ENCODE results near the gene ANXA4.

The ANXA4 gene

GRCh38 chr2:69741575-69742321, at the start of gene ANXA4:
ANXA4 (plus strand) TSS chr2:69742134; CDS start chr2:69781566, 39,432 bp downstream.
- peak; percentile 88 for DNase-seq

- no peak for DNase-seq
Measured at GRCh38 chr2:69692424-69692823, 49.5 kb upstream of the ANXA4 start.

GRCh38 chr2:69693059-69693774, 48.7 kb upstream of the ANXA4 start:
- peak; percentile 68 for DNase-seq

GRCh38 chr2:69693775-69694450, 48.0 kb upstream of the ANXA4 start:
- DNase-seq = no peak

GRCh38 chr2:69694894-69695849, 46.8 kb upstream of the ANXA4 start:
- no peak for DNase-seq

DNA sequence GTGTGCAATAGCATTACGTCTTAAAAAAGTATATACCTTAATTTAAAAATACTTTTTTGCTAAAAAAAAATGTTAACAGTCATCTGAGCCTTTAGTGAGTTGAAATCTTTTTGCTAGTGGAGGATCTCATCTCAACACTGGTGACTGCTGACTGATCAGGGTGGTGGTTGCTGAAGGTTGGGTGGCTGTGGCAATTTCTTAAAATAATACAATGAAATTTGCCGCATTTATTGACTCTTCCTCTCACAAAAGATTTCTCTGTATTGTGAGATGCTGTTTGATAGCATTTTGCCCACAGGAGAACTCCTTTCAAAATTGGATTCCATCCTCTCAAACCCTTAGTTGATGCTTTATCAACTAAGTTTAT, 46.1 kb upstream of the ANXA4 start:
- no peak for DNase-seq

DNA sequence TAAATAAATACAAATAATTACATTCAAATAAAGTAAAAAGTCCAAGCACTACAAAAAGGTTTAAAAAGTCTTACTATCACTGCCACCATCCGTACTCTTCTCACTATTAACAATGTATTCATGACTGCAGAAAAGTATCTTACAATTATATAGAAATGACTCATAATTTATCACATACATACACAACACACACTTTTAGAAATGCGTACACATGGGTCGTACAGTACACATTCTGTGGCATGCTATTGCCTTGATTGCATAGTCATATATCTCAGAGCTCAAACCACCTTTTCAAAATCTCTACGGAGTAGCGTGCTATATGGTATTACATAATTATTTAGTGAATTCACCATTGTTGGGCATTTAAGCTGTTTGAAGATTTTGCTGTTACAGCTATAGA, 41.6 kb upstream of the ANXA4 start:
- no peak for DNase-seq

GRCh38 chr2:69701100-69701945, 40.6 kb upstream of the ANXA4 start:
- DNase-seq = no peak

DNA sequence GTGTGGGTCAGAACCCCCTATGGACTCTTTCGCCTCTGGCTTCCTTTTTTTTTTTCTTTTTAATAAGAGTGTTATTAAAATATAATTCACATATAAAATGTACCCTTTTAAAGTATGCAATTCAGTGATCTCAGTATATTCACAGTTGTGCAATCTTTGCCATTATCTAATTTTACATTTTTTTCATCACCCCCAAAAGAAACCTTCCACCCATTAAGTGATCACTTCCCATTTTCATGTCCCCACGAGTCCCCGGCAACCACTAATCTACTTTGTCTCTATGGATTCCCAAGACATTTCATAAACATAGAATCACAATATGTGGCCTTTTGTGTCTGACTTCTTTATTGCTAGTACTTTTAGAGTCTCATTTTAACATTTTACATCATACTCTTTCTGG, 38.7 kb upstream of the ANXA4 start:
- DNase-seq = no peak

DNA sequence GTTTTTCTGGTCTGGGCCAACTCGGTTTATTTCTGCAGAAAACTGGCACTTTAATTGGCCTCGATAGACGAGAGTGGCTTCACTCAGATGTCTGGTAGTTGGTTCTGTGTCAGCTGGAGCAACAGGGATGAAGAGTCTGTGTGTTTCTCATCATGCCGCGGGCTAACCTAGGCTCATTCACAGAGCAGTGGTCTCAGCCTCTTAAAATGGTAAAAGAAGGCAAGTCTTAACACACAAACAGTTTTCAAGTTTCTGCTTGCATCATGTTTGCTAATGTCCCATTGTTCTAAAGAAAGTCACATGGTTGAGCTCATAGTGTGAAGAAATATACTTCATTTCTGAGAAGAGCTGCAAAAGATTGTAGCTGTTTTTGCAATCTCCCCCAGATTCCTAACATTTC, 37.5 kb upstream of the ANXA4 start:
- no peak for DNase-seq

- DNase-seq = no peak
Measured at GRCh38 chr2:69709290-69709689, 32.6 kb upstream of the ANXA4 start.

GRCh38 chr2:69711971-69712370, 30.0 kb upstream of the ANXA4 start:
- DNase-seq = no peak

GRCh38 chr2:69714024-69714423, 27.9 kb upstream of the ANXA4 start:
- no peak for DNase-seq

- DNase-seq = peak; percentile 97
Measured at GRCh38 chr2:69714539-69715220, 27.3 kb upstream of the ANXA4 start.

DNA sequence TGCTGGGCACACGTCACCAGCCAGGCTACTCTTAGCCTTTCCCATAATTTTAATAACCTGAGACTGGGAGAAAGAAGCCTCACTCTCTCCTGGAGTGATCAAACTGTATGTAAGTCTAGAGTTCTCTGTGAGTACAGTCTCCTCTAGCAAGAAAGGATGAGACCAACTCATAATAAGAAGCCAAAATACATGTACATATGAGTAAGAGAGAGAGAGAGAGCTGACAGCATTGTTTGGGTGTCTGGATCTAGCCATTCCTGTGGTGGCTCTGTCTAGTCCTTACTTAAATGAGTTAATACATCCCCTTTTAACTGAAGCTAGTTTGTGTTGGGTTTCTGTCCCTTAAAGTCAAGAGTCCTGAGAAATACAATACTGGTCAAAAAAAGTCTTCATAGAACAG, 26.0 kb upstream of the ANXA4 start:
- DNase-seq = no peak

DNA sequence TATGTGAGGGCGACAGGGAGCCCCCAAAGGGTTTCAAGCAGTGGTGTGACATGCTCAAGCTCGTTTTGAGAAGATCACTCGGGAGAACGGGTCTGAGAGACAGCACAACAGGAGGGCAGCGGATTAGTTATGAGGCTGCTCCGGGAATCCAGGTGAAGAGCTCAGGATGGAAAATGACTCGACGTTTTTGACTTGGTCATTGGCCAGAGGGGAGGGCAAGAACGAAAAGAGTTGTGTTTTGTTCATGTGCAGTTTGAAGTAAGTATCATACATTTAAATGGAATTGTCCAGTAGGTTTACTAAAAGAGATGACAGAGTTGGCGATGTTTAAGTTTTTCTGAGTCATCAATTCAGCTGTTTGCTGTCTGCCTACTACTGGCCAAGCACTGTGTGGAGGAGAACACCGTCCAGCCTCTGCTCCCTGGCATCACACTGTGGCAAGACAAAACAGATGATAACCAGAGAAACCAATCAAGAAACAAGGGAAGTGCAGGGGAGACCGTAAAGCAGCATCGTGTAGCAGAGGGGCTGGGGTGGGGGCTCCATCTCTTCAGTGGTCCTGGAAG, 25.3 kb upstream of the ANXA4 start:
- DNase-seq = no peak

DNA sequence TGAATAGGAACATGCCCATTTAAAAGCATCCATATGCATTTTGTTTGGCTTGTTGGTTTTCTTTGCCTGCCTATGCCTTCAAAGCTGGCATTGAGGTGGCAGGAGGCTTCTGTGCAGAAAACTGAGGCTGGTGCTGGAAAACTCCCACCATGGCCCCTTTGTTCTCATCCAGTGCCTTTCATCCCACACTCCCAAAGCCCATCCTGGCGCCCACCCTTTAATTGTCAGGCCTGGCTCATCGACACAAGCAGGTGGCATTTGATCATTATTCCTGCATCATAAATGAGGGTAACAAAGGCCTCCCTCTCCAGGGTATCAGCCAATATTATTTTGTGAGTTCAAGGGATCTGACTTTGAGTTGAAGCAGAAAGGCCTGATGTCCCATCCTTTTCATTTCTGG, 24.7 kb upstream of the ANXA4 start:
- no peak for DNase-seq

- DNase-seq = no peak
Measured at GRCh38 chr2:69717861-69718273, 24.1 kb upstream of the ANXA4 start.

DNA sequence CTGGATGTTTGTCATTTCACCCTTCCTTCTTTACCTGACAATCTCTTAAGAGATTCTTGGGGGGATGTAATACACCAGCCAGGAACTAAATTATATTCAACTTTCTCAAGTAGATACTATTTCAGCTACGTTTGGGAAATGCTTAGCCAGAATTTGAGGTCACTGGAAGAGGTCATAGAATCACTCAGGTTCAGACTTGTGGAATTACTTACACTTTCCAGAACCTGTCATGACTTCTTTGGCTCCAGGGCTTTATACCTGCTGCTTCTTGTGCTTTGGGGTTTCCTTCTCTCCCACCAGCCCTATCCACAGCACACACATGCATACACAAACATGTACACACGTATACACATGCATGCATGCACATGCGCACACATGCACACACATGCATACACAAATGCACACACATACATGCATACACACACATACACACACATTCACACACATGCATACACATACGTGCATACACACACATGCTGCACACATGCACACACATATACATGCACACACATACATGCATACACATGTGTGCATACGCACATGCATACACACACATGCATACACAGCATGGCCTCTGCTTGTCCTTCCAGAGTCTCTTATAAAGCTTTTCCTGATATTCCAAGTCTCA, 23.5 kb upstream of the ANXA4 start:
- no peak for DNase-seq

DNA sequence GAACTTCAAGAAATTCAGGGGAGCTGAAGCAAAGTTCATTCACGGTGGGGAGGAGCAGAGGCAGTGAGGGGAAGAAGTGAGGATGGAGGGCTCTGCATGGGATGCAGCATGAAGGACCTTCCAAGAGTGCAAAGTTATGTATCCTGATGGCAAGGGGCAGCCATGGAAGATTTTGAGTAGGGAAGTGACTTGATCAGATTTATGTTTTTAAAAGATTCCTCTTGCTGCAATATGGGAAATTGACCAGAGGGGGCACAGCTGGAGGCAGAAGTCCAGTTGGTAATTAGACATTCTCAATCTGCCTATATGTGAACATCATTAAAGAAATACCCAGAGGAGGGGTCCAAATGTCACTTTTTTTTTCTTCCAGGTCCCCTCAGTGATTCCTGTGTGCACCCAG, 21.5 kb upstream of the ANXA4 start:
- DNase-seq = no peak
